Stimulated activated CD4-positive, alpha-beta T cell treated with anti-CD3 and anti-CD28 coated beads, Interleukin-12 subunit alpha, Interleukin-12 subunit beta, amount 100 ng/mL, for 24 hours (primary cell): ENCODE measurements around the gene HADHA.
A peak's percentile ranks its signal among the peaks of the same experiment; 100 is the strongest.

Experiments
- DNase-seq, 2 experiments: peaks; one replicate each; pipeline ENCODE4 v3.0.0-alpha.2; 2020; ENCODE audit warnings: low read depth in 2 of 2

HADHA gene

DNA sequence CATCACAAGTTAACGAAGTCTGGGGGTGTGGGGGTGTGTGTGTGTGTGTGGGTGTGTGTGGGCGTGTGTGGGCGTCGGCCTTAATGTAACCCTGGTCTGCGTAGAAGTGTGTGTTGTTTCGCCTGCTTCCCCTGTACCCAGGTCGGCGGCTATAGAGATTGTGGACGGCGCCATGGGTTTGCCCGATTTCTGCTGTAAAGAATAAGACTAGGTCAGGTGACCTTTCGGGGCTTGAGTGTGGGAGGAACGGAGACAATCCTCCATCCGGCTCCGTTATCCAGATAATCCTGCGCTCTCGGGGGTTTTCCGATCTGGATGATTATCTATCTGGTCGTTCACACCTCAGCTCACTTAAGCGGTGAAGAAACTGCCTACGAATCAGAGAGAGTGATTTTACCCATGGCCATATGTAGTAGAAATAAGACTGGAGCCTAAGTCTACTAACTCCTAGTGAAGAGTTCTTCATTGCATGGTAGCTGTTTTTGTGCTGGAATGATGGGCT is 850 bp upstream of the HADHA start:
- peak; percentile 8 to 24 for DNase-seq

DNA sequence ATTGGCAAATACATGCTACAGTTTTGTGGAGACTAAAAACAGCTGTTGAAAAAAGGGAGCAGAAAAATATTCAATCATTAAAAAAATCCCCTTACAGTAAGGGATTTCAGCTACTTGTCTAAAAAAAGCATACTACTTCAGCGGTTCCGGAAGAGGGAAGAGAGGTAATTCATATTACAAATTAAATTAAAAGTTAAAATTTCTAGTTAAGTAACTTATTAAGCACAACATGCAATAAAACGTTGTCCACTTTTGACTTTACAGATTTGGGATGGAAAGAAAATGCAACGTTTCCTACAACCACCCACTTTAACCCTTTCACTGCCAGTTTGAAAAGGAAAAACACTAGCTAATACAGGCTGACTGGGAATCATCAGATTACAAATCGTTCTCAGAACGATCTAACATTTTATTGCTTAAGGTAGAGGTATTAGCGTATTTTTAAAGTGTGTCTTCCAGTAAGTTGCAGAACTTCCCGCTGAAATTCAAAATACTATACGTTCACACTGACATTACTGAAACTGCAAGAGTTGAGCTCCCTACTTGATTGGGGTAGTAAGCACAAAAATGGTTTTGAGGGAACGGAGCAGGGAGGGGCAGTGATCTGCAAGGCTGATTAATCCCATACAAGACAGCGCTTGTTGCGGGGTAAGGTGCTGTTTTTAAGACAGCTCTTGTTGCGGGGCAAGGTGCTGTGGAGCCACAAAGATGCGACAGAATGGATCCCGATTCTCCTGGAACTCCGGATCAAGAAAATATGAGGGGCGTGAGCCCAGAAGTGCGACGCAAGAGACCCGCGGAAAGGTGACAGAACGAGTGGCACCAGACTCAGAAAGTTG is 743 bp downstream of the HADHA start:
- DNase-seq = peak in 1 of 2 experiments; percentile 2

DNA sequence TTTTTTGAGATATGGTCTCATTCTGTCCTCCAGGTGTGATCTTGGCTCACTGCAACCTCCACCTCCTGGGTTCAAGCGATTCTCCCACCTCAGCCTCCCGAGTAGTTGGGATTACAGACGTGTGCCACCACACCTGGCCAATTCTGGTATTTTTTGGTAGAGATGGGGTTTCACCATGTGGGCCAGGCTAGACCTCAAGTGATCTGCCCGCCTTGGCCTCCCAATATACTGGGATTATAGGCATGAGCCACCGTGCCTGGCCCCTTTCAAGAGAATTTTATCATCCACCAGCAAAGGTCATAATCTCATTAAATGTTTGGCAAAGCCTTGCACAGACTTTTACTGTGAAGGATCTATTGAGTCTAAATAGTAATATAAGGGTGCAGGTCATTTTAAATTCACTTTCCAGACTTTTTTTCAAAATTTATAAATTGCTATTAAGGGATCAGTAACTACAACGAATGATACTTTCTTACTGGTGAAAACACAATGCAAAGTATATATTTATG is 2.5 kb downstream of the HADHA start:
- no peak for DNase-seq

DNA sequence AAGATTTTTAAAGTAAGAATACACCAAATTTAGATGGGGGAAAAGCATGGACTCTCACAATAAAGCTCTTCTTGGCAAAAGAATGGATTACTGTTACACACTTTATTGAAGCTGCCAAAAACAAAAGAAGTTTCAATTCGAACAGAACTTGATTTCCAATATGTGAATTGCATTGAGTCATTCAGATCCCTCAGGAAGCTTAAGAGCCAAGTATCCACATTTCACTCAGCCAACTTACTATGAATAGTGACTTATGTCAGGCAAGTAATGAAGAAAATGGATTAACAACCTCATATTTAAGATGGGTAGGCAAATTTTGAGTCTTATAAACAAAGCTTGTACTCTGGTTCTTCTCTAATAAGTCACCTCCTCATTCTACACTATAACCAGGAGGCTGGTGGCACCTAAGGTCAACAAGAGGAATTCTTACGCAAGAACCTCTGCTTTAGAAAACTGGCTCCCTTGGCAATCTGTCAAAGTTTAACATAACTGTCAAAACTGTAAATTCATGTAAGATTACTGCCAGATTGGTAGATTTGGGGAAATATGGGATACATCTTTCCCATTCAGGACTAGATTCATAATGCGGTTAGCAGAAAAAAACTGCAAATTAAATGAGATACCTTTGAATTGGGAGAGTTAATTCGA is 6.0 kb downstream of the HADHA start:
- no peak for DNase-seq

DNA sequence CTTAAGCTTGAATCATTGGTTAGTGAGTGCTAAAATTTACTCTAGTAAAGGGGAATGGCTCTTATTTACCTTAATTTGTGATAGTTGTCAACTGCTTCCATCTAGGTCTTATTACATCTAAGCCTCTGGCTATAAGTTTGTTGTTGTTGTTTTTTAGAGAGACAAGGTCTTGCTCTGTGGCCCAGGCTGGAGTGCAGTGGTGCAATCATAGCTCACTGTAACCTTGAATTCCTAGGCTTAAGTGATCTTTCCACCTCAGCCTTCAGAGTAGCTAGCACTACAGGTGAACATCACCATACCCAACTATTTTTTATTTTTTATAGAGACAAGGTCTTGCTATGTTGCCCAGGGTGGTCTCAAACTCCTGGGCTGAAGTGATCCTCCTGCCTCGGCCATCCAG is 6.6 kb downstream of the HADHA start:
- no peak for DNase-seq

DNA sequence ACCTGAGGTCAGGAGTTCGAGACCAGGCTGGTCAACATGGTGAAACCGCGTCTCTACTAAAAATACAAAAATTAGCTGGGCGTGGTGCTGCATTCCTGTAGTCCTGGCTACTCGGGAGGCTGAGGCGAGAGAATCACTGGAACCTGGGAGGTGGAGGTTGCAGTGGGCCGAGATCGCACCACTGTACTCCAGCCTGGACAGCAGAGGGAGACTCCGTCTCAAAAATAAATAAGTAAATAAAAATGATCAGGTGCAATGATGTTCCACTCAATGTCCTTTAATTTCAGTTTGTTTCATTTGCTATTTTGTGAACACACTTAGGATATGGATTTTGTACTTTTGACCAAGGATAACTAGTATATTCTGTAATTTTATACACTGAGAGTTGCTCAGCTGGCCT is 9.3 kb downstream of the HADHA start:
- DNase-seq = no peak

DNA sequence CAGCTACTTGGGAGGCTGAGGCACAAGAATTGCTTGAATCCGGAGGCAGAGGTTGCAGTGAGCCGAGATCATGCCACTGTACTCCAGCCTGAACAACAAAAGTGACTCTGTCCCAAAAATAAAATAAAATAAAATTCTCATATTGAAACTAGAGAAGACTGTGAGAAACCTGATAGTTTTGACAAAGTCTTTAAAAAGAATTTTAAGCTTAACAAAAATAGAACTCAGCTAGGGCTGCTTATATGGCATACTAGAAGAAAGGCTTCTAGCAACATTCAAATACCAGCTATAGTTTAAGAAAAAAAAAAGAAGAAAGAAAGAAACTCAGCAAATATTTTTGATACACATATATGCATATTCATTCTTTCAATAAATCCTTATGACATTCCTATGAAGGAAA is 13.6 kb downstream of the HADHA start:
- DNase-seq = no peak

DNA sequence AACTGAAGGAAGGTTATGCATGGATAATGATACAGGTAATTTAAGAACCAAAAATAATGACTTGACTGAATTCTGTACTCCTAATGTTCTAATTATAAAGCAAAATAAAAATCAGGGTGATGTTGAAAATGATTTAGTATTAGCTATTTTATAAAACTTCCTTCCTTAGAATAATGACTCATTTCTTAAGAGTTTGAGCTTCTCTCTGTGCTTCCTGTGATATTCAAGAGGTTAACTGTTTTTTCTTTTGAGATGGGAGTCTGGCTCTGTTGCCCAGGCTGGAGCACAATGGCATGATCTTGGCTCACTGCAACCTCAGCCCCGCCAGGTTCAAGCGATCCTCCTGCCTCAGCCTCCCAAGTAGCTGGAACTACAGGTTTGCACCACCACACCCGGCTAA is 14.8 kb downstream of the HADHA start:
- no peak for DNase-seq

DNA sequence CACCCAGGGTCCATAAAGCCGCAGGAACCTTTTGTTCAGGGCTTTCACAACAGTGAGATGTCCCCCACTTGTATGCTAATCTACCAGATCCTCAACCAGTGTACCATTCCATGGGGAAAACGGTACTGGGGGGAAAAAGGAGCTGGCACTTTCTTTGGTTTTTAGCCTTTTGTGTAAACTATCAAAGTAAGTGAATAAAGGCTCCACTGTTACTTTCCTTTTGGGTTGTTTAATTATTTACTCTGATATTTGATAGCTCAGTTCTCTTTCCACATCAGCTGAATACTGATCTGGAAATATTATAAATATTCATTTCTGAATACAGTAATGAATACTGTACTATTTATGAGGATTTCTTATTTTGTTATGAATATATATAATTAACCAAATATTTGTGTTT is 20.3 kb downstream of the HADHA start:
- no peak for DNase-seq

DNA sequence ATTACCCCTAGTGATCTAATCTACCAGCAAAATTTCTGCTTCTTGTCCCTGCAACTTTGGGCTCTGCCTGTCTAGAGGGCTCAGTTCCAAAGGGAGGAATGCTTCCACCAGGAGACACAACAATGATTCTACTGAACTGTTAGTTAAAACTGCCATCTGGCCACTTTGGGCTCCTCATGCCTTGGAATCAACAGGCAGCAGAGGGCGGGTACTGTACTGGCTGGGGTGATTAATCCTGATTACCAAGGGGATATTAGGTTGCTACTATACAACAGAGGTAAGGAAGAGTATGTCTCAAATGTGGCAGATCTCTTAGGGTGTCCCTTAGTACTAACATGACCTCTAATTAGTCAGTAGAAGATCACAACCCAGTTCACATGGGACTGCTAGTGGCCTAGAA is 21.4 kb downstream of the HADHA start:
- no peak for DNase-seq

DNA sequence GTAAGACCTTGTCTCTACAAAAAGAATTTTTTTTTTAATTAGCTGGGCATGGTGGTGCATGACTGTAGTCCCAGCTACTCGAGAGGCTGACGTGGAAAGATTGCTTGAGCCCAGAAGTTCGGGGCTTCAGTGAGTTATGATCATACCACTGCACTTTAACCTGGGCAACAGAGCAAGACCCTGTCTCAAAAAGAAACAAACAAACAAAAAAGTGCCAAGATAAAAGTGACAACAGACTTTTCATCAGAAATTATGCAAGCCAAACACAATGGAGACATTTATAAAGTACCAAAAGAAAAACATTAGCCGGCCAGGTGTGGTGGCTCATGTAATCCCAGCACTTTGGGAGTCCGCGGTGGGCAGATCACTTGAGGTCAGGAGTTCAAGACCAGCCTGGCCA is 26.7 kb downstream of the HADHA start:
- DNase-seq = no peak

DNA sequence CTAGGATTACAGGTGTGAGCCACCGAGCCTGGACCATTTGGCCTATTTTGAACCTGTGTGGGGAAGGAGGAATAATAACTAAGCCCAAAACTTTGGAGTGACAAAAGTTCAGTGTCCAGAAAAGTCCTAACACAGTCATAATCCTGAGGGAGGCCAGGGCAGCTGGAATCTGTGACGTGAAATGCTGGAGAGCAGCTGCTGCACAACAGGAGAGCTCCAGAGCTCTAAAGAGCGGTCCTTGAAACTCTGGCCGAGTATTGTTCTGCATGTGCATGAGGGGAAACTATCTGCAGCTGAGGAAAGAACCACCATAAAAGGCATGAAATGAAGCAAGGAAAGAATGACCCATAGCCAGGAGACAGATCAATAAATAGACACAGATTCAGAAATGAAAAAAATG is 27.8 kb downstream of the HADHA start:
- DNase-seq = no peak

DNA sequence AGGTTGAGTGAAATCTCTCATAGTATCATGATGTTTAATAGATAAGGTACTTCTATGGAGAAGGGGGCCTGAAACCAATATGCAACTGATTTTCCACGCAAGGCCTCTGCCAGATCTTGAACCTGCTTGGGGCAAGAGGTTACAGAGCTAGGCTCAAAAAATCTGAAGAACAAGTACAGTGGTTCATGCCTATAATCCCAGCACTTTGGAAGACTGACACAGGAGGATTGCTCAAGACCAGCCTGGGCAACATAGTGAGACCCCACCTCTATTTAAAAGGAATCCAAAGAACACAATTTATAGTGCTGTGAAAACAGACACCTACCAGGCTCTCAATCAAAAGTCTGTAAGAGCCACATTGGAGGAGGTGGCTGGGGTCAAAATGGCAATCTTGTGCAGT is 28.6 kb downstream of the HADHA start:
- no peak for DNase-seq

DNA sequence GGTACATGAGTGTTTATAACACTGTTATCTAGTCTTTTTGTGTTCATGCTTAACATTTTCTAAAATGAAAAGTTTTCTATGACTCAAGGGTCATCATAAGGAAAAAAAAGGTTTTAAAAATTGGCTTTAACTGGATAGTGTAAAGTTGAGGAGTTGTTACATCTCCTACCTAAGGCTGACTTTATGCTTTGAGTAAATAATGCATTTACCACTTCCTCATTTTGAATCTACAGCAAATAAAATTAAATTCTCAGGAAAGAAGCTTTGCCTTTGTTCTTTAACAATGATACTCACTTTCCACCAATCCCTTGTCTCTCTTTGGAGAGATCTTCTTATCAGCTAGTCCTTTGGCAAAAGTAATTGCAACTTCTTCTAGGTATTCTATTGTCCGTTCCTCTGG is 29.7 kb downstream of the HADHA start:
- DNase-seq = no peak

DNA sequence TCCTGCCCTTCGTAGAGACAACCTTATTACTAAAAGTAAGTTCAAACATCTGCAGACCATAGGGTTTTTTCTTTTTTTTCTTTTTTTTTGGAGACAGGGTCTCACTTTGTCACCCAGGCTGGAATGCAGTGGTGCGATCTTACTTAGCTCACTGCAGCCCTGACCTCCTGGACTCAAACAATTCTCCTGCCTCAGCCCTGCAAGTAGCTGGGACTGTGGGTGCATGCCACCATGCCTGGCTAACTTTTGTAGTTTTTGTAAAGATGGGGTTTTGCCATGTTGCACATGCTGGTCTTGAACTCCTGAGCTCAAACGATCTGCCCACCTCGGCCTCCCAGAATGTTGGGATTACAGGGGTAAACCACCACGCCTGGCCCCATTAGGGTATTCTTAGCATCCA is 32.4 kb downstream of the HADHA start:
- DNase-seq = no peak

DNA sequence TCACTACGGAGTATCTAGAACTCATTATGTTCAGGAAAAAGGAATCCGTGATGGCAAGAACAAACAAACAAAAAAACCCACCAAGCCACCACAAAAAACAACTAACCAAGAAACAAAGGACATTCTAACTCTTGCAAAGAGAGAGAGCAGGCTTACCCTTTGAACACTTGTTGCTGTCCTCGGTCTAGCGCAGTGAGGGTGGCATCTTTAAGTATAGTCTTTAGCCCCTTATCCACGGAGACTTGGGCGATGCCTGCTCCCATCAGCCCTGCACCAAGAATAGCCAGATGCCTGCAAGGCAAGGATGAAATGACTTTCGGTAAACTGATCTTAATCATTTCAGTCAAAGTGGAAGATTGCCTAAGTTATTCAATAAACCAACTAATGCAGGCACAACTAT is 40.5 kb downstream of the HADHA start:
- DNase-seq = no peak

DNA sequence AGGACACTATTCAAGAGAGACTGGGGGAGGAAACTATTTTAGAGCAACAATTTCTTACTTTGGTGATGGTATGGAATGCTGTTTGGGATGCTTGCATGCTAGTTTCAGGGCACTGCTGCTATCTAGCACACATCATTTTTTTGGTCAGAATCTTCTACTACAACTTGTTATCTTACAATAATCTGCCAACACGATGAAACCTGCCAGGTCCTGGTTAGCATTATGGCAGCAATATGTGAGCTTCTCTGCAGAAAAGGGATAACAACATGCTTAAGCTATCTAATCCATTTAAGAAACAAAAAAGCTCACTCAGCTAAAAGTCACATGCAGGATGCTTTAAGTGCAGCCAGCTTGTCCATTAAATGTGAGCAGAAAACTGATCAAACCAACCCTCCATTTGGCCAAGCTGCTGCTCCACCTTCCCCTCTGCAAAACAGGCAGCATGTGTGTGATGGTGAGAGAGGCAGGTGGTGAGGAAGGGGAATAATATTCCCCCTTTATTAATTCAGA is 41.4 kb downstream of the HADHA start:
- no peak for DNase-seq

DNA sequence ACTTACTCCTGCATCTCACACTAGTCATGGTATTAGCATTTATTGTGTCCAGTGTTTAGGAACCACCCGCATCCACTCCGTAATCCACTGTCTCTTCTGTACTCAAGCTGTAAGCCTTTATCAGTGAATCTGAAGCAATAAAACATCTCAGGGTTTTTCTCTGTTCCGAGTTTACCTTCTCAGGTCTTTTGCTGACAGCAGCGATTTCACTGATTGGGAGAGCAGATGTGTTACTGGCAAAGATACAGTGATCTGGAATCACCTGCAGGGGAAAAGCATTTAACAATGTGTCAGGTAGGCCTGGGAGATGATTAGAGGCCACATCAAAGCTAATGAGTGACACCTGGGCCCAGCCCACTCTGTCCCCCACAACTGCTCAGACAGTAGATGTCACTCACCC is 46.9 kb downstream of the HADHA start:
- no peak for DNase-seq

DNA sequence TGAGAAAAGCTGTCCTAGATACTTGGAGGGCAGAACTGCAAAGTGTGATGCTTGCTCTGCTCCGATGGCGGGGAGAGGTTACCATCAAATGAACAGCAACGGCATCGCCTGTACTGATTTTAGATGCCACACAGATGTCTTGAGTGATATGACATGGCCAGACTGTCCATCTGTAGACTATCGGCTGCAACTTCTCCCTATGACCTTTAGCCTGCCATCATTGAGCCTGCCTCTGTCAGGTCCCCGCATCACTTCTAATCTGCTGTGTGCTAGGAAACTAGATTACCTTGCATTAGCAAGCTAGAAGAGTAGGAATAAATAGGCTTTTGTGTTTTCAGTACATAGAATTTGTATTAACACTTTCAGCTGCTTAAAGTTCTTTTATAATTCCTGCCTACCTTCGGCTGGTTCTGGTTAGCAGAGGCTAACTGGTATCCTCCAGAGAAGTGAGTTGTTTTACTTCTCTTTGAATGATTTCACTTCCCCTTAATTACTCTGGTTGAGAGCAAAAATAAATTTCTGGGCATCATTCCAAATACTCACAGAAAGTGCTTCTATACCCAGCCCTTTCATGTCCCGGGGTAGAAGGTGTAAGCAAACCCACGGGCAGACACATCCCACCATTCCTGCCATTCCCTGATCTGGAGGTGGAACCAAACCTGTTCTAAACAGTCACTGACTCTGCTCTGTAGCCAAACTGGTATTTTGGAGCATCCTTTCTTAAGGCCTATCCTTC is 47.6 kb downstream of the HADHA start:
- no peak for DNase-seq

DNA sequence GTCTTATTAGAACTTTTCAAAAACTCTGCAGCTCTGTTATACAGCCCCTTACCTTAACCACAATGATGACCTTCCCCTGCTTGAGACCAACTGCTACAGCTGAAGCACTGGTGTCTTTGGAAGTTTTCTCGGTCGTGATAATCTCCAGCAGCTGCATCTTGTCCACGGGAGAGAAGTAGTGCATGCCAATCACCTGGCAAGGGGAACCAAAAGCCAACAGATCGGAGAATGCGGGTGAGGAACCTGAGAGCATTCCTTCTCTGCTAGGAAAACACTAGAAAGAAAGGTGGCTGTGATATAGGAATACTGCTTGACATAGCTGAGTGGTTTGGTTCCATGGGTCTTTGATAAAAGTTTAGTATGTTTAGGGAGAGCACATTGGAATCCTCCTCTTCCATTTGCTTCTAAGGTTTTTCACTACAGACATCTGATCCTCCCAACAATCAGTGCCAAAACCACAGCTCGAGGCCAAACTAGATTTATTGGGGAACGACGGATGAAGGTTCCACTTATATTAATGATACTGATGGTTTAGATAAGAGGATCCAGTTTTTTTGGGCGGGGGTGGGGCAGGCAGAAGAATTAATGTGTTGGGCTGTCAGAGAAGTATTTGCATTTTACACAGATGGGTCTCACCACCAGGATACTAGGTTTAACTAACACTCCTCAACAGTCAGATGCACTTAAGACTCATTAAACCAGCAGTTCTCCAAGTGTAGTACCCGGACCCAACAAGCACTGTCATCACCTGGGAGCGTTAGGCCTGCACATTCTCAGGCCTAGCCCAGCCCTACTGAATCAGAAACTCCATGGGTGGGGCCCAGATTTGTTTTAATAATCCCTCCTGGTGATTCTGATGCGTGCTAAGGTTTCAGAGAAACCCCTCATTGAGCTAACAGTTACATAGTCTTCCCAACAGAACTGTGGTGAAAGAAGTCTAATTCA is 49.1 kb downstream of the HADHA start:
- no peak for DNase-seq

DNA sequence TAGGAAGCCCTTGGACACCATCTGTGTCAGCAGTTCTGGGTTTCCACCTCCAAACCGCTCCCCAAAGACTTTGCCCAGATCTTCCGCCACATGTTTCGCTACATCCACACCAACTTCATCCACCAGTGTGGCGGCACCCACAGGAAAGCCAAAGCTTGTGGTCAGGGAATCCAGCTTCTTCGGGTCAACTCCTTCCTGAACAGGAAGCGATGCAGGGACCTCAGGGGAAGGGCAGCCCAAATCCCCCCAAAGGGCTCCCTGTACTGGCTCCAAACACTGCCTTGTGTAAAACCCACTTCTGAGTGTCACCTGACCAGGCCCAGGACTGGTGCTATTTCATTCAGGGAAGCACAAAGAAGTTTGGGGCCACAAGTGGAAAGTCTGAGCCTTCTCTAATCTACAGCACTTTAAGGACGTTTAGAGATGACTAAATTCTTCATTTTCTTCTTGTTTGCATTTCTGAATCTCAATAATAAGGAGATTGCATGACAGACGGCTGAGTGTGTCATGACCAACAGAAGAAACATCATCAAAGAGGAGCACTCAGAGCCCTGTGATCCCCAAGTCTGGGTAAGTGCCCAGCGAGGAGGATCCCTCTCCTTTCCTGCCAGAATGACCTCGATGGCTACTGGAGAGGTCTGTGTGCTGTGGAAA is 50.7 kb downstream of the HADHA start:
- DNase-seq = no peak
